ENCODE data around the gene PTCRA. TPM values are rescaled to one million over a fixed set of nuclear protein-coding genes. Genes with fewer than 3 reads are reported as not detected.

The PTCRA gene
- total and polyA plus RNA-seq, 2 donors from 2014 or later = not detected

DNA sequence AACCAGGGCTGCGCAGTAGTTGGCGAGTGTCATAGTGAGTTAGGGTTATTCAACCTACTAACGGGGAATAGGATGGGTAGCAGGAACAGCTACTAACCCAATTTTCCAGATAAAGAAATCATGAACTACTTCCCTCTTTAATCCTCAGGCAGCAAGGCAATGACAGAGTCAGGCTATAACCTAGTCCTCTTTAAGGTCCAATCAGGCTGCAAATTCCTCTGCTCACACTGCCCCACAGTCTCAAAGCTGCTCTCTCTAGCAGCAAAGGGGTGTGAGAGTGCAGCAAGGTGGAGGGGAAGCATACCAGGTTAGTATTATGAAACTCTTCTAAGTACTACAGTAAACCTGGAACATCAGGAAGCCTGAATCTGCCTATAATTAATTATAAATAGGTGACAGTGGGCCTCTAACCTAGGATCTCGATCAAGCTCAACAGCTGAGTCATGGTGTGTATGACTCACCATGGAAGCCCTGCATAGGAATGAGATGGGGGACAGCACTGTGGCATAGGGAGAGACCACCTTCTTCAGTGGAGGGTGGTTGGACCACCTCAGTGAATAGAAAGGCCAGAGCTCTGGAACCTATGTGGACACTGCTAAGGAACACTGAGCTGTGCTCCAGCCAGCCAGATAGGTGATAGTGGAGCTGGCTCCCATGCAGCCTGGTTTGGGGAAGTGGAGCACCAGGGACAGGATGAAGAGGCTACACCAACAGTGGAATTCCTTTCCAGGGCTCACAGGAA is 55.2 kb downstream of the PTCRA start:
- FAIRE-seq = no peak
- Histone ChIP-seq H3K9ac (ENCODE audit: low read length in 3 of 3) (no peak overlapping the region), H3K4me1 (ENCODE audit: control insufficient read depth in 2 of 3, insufficient read depth in 2 of 3, low read depth in 1 of 3, low read length in 3 of 3) (no peaks in the 10 kb centered on the region), H3K4me3 (ENCODE audit: low read length in 3 of 3) (no peak overlapping the region), H3K27ac (ENCODE audit: low read depth in 2 of 2, low read length in 2 of 2) (no peak overlapping the region), H3K9me3 (ENCODE audit: control insufficient read depth in 2 of 3, insufficient read depth in 1 of 3, low read length in 3 of 3) (no peaks in the 10 kb centered on the region), H3K36me3 (ENCODE audit: control insufficient read depth in 2 of 3, insufficient read depth in 3 of 3, low read length in 3 of 3) (peaks cover 0 to 13% (median 3%) of the 10 kb centered on the region in 3 donors), H3K27me3 (ENCODE audit: control insufficient read depth, insufficient read depth, low read length) (no peaks in the 10 kb centered on the region)
- intact Hi-C loops (cut with DNase I) = no loop called here
- TF ChIP-seq, protein P1, sequence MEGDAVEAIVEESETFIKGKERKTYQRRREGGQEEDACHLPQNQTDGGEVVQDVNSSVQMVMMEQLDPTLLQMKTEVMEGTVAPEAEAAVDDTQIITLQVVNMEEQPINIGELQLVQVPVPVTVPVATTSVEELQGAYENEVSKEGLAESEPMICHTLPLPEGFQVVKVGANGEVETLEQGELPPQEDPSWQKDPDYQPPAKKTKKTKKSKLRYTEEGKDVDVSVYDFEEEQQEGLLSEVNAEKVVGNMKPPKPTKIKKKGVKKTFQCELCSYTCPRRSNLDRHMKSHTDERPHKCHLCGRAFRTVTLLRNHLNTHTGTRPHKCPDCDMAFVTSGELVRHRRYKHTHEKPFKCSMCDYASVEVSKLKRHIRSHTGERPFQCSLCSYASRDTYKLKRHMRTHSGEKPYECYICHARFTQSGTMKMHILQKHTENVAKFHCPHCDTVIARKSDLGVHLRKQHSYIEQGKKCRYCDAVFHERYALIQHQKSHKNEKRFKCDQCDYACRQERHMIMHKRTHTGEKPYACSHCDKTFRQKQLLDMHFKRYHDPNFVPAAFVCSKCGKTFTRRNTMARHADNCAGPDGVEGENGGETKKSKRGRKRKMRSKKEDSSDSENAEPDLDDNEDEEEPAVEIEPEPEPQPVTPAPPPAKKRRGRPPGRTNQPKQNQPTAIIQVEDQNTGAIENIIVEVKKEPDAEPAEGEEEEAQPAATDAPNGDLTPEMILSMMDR (IDR thresholded peaks at IDR 0.05; ENCODE audit: borderline replicate concordance, extremely low read depth, insufficient read depth) = no peak
- DNase-seq = no peak

DNA sequence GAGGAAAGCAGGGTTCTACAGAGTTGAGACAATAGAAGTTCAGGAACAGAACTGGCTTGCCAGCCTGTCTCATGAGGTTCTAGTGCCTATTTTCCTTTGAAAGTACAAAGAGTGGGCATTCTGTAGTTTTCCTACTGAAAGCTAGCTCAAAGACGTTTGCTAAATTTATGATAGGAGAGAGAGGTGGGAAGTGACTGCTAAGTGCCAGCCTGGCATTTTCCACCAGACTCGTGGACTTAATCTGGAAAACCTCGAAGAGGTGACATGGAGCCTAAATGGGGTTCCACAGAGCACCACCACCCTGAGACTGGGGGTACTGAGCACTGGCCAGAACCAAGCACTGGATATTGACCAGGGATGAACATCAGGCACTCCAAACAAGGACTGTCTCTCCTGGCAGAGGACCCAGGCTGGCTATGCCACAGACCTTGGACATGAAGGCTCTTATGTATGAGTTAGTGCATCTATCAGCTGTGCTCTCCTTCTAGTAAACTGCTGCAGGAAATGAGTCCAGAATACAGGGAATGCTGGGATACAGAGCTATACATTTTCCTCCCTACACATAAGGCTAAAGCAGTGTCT is 56.0 kb downstream of the PTCRA start:
- TF ChIP-seq, protein P1 (IDR thresholded peaks at IDR 0.05; ENCODE audit: borderline replicate concordance, extremely low read depth, insufficient read depth) = no peak
- no peak overlapping the region for H3K27ac ChIP-seq (ENCODE audit: low read depth in 2 of 2, low read length in 2 of 2)
- no peaks in the 10 kb centered on the region for H3K4me1 ChIP-seq (ENCODE audit: control insufficient read depth in 2 of 3, insufficient read depth in 2 of 3, low read depth in 1 of 3, low read length in 3 of 3)
- no peaks in the 10 kb centered on the region for H3K9me3 ChIP-seq (ENCODE audit: control insufficient read depth in 2 of 3, insufficient read depth in 1 of 3, low read length in 3 of 3)
- H3K27me3 ChIP-seq (ENCODE audit: control insufficient read depth, insufficient read depth, low read length) = no peaks in the 10 kb centered on the region
- FAIRE-seq (no peak), DNase-seq (no peak)
- no peak overlapping the region for H3K9ac ChIP-seq (ENCODE audit: low read length in 3 of 3)
- H3K36me3 ChIP-seq (ENCODE audit: control insufficient read depth in 2 of 3, insufficient read depth in 3 of 3, low read length in 3 of 3) = peaks cover 0 to 8% (median 3%) of the 10 kb centered on the region in 3 donors
- no peak overlapping the region for H3K4me3 ChIP-seq (ENCODE audit: low read length in 3 of 3)
- intact Hi-C loops (cut with DNase I) = no loop called here

DNA sequence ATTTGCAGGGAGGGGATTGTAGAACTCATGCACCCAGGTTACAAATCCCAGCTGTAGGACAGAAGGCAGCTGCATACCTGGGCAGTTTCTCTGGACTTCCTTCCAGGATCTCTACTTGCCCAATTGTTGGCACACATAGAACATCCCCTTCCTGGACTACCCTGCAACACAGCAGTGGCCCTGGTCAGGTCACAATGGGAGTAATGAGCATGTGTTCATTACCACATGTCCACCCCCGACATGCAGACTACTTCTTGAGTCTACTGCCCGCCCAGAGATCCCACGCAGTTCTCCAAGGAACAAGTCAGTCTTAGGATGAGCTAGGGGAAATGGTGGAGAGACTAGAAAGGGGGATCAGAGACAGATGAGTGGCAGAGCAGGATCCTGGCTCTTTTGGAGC is 58.1 kb downstream of the PTCRA start:
- no peak overlapping the region for H3K9ac ChIP-seq (ENCODE audit: low read length in 3 of 3)
- no peak for FAIRE-seq

More for the DNA sequence above, 58.1 kb downstream of the PTCRA start:
- intact Hi-C loops (cut with DNase I) = no loop called here
- DNase-seq = no peak
- H3K27ac ChIP-seq (ENCODE audit: low read depth in 2 of 2, low read length in 2 of 2) = no peak overlapping the region
- no peaks in the 10 kb centered on the region for H3K9me3 ChIP-seq (ENCODE audit: control insufficient read depth in 2 of 3, insufficient read depth in 1 of 3, low read length in 3 of 3)
- H3K36me3 ChIP-seq (ENCODE audit: control insufficient read depth in 2 of 3, insufficient read depth in 3 of 3, low read length in 3 of 3) = peaks cover 0 to 8% (median 3%) of the 10 kb centered on the region in 3 donors
- H3K27me3 ChIP-seq (ENCODE audit: control insufficient read depth, insufficient read depth, low read length) = no peaks in the 10 kb centered on the region
- peaks cover 0 to 4% (median 0%) of the 10 kb centered on the region in 3 donors for H3K4me1 ChIP-seq (ENCODE audit: control insufficient read depth in 2 of 3, insufficient read depth in 2 of 3, low read depth in 1 of 3, low read length in 3 of 3)
- no peak overlapping the region for H3K4me3 ChIP-seq (ENCODE audit: low read length in 3 of 3)
- TF ChIP-seq, protein P1 (IDR thresholded peaks at IDR 0.05; ENCODE audit: borderline replicate concordance, extremely low read depth, insufficient read depth) = no peak
